DND-41 (cell line): ENCODE data around the gene POLR1G.

ENCODE experiments used
- ATAC-seq: fragments of 200-7000 bp; cut with Tn5 transposase; 3 replicates; pipeline ENCODE4 v1.9.1; 2021; ENCODE audit warnings: low read depth; ENCODE audit not compliant: insufficient read depth
- DNase-seq: peaks from one replicate; pipeline ENCODE4 v3.0.0-alpha.2; 2020
- H2AFZ ChIP-seq: 2 replicates; pipeline ENCODE4 v1.6.0; 2012; ENCODE audit warnings: low read depth, low read length
- H3K27ac ChIP-seq: 2 replicates; pipeline ENCODE4 v1.5.1; 2012; ENCODE audit warnings: low read length, inconsistent platforms
- H3K27me3 ChIP-seq: fragments of 200-600 bp; sonication (generic); 2 replicates; pipeline ENCODE4 v1.6.0; 2012; ENCODE audit warnings: low read length, mild to moderate bottlenecking, inconsistent platforms; ENCODE audit not compliant: insufficient read depth, poor library complexity
- H3K36me3 ChIP-seq: 2 replicates; pipeline ENCODE4 v1.5.1; 2012; ENCODE audit warnings: low read length, inconsistent platforms; ENCODE audit not compliant: insufficient read depth
- H3K4me1 ChIP-seq: 2 replicates; pipeline ENCODE4 v1.5.1; 2012; ENCODE audit warnings: mild to moderate bottlenecking, low read length; ENCODE audit not compliant: insufficient read depth
- H3K4me2 ChIP-seq: 2 replicates; pipeline ENCODE4 v1.6.0; 2012; ENCODE audit warnings: mild to moderate bottlenecking, moderate library complexity, low read length, inconsistent platforms; ENCODE audit not compliant: insufficient read depth
- H3K4me3 ChIP-seq, 2 experiments: fragments of 200-600 bp in 1 of 2; shearing (Covaris generic) in 1 of 2; 2 replicates each; pipeline ENCODE4 v1.5.1; 2012 to 2016; ENCODE audit warnings: inconsistent platforms in 2 of 2, low read length in 2 of 2, mild to moderate bottlenecking in 2 of 2, low read depth in 1 of 2, moderate library complexity in 1 of 2
- H3K79me2 ChIP-seq: 2 replicates; pipeline ENCODE4 v1.6.0; 2012; ENCODE audit warnings: low read length, inconsistent platforms; ENCODE audit not compliant: insufficient read depth
- H3K9ac ChIP-seq: 2 replicates; pipeline ENCODE4 v1.6.0; 2012; ENCODE audit warnings: low read depth, mild to moderate bottlenecking, inconsistent platforms, low read length, moderate library complexity
- H3K9me3 ChIP-seq: 2 replicates; pipeline ENCODE4 v1.5.1; 2012; ENCODE audit warnings: low read length, moderate library complexity, mild to moderate bottlenecking, inconsistent platforms; ENCODE audit not compliant: insufficient read depth, severe bottlenecking
- H4K20me1 ChIP-seq: 2 replicates; pipeline ENCODE4 v1.6.0; 2012; ENCODE audit warnings: low read length; ENCODE audit not compliant: insufficient read depth
- EZH2 ChIP-seq: IDR thresholded peaks from 3 replicates; pipeline ENCODE4 v1.6.1; 2012; ENCODE audit warnings: borderline replicate concordance, low read depth, mild to moderate bottlenecking, moderate library complexity, low read length, inconsistent platforms; ENCODE audit not compliant: severe bottlenecking
- TF ChIP-seq, protein P1 (sequence below): IDR thresholded peaks from 2 replicates; pipeline ENCODE4 v1.5.1; 2012; ENCODE audit warnings: borderline replicate concordance, low read length, moderate library complexity, mild to moderate bottlenecking; ENCODE audit not compliant: poor library complexity, severe bottlenecking; ENCODE audit errors: extremely low read depth

POLR1G gene, protein sequence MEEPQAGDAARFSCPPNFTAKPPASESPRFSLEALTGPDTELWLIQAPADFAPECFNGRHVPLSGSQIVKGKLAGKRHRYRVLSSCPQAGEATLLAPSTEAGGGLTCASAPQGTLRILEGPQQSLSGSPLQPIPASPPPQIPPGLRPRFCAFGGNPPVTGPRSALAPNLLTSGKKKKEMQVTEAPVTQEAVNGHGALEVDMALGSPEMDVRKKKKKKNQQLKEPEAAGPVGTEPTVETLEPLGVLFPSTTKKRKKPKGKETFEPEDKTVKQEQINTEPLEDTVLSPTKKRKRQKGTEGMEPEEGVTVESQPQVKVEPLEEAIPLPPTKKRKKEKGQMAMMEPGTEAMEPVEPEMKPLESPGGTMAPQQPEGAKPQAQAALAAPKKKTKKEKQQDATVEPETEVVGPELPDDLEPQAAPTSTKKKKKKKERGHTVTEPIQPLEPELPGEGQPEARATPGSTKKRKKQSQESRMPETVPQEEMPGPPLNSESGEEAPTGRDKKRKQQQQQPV

DNA sequence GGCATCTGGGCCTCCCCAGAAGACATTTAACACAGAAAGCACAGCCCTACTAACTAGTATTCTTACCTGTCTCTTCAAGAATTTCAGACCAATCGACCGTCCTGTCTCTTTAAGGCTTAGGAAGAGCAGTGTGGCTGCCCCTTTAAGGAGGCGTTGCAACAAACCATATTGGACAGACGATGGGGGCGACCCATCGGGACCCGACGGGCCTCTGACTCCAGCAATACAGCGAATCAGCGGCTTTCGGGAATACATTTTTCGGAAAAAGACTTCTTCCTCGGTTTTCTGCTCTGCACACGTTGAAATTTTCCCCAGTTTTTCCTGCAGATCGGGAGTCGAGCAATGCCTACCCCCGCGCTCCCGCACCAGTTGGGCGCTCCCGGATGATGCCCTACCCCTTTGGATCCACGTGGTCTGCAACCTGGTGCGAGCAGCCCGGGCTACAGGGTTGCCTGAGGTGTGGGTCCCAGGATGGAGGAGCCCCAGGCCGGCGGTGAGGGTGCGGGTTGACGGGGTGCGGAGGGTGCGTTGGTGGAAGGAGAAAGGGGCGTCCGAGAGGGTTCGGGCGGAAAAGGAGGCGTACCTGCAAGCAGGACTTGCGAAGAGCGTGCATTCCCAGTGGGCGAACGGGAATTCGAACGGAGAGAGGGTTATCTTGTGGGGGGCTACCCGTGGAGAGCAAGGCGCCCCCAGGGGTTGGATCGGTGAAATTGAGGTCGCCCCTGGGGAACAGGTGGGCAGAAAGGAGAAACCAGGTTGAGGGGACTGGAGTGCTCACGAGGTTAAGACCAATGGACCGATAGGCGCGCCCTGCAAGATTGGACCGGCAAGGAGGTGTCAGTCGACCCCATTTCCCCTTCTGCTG is at the start of gene POLR1G:
POLR1G (plus strand) TSS at position 419 of the 865 bp plus-strand sequence; CDS start at position 472, 53 bp downstream.
- Histone ChIP-seq H2AFZ (peak within 1 kb of the TSS; percentile 90), H3K9me3 (no peaks in the 10 kb centered on the region), H3K4me1 (peaks cover 35% of the 10 kb centered on the region), H3K4me3 (peak within 1 kb of the TSS; percentile 88 to 93), H3K36me3 (peaks cover 7% of the 10 kb centered on the region; the same call in 1 of the 2 replicates), H3K27ac (peak within 1 kb of the TSS; percentile 97), H3K4me2 (peak within 1 kb of the TSS; percentile 89), H3K79me2 (peaks cover 7% of the 10 kb centered on the region), H3K9ac (peak within 1 kb of the TSS; percentile 62), H3K27me3 (no peaks in the 10 kb centered on the region), H4K20me1 (no peaks in the 10 kb centered on the region)
- ATAC-seq: peak; percentile 86
- DNase-seq: peak; percentile 82
- TF ChIP-seq, protein P1, sequence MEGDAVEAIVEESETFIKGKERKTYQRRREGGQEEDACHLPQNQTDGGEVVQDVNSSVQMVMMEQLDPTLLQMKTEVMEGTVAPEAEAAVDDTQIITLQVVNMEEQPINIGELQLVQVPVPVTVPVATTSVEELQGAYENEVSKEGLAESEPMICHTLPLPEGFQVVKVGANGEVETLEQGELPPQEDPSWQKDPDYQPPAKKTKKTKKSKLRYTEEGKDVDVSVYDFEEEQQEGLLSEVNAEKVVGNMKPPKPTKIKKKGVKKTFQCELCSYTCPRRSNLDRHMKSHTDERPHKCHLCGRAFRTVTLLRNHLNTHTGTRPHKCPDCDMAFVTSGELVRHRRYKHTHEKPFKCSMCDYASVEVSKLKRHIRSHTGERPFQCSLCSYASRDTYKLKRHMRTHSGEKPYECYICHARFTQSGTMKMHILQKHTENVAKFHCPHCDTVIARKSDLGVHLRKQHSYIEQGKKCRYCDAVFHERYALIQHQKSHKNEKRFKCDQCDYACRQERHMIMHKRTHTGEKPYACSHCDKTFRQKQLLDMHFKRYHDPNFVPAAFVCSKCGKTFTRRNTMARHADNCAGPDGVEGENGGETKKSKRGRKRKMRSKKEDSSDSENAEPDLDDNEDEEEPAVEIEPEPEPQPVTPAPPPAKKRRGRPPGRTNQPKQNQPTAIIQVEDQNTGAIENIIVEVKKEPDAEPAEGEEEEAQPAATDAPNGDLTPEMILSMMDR: no peak
- TF ChIP-seq EZH2: no peak

DNA sequence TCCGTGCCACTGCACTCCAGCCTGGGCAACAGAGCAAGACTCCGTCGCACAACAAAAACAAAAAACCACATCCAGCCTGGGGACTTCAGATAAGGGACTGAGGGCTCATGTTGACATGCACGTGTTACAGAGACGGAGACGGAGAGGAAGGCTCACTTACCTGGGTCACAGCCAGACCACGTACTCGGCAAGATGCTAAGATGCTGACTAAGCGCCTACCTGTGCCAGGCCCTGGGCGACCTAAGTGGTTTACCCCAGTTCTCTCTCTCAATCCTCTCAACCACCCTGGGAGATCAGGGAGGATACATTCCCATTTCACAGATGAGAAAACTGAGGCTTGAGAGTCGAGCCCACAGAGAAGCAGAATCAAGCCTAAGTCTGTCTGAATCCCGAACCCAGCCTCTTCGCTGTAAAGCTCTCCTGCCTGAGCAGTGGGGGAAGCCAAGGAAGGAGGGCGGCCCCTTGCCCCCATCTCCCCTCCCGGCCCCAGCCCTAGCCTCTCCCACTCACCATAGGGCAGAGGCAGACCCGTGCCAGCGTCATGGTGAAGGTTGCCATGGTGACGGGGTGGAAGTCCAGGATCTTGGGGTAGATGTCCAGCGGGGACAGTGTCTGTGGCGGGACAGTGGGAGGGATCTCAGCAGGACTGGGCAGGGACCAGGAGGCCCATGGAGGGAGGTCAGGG is 49.5 kb upstream of the POLR1G start:
- 0 out of 2 replicates have a peak, but pooled peaks cover 3% of the 10 kb centered on the region for H4K20me1 ChIP-seq
- no peaks in the 10 kb centered on the region for H3K27me3 ChIP-seq
- no peaks in the 10 kb centered on the region for H3K79me2 ChIP-seq
- H3K27ac ChIP-seq: no peak overlapping the region
- H3K36me3 ChIP-seq: peaks cover 73% of the 10 kb centered on the region
- no peak overlapping the region for H3K9ac ChIP-seq
- TF ChIP-seq, protein P1: no peak
- TF ChIP-seq EZH2: no peak
- ATAC-seq (no peak), DNase-seq (no peak)
- H3K4me1 ChIP-seq: no peaks in the 10 kb centered on the region
- H3K9me3 ChIP-seq: no peaks in the 10 kb centered on the region
- H2AFZ ChIP-seq: no peak overlapping the region
- no peak overlapping the region for H3K4me2 ChIP-seq
- H3K4me3 ChIP-seq: no peak overlapping the region

DNA sequence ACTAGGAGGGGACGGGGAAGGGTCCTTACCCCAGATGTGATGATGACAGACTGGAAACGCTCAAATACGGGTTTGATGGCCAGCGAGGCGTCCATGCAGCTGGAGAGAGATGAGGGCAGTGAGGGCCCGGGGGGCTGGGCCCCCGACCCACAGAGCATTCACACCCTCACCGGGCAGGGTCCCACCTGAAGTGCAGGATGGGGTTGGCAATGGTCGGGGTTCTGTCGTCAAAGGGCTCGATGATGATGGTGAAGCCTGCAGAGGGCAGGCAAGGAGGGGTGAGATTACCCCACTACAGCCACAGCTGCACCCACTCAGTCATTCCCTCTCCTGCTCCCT is 49.0 kb upstream of the POLR1G start:
- Histone ChIP-seq H3K4me2 (no peak overlapping the region), H4K20me1 (0 out of 2 replicates have a peak, but pooled peaks cover 3% of the 10 kb centered on the region), H3K27ac (no peak overlapping the region), H3K9me3 (no peaks in the 10 kb centered on the region), H3K36me3 (peaks cover 73% of the 10 kb centered on the region), H2AFZ (no peak overlapping the region), H3K79me2 (no peaks in the 10 kb centered on the region), H3K9ac (no peak overlapping the region), H3K4me1 (no peaks in the 10 kb centered on the region), H3K4me3 (no peak overlapping the region), H3K27me3 (no peaks in the 10 kb centered on the region)
- DNase-seq: no peak
- no peak for ATAC-seq
- TF ChIP-seq EZH2: no peak
- TF ChIP-seq, protein P1: no peak
